ENCODE results near the gene ATP6V1E1. TPM values are rescaled to one million over a fixed set of nuclear protein-coding genes. Genes with fewer than 3 reads are reported as not detected.

ATP6V1E1 gene
- total and polyA plus RNA-seq, 2 of the 13 experiments (the other 11 are each of a cell fraction or from before 2014, with no cell fraction given) = 69.3 to 90.9 TPM

- TF ChIP-seq ZKSCAN8 (CRISPR knock-in tag; IDR thresholded peaks at IDR 0.05; ENCODE audit: borderline replicate concordance) = peak; percentile 9; the same call in 1 of the 2 replicates
- no peak; the same call in 1 of the 2 replicates for TF ChIP-seq ZNF460 (CRISPR knock-in tag; IDR thresholded peaks at IDR 0.05; ENCODE audit: borderline replicate concordance)
- peak; percentile 23 for TF ChIP-seq ZSCAN9 (CRISPR knock-in tag; IDR thresholded peaks at IDR 0.05; ENCODE audit: borderline replicate concordance)
- TF ChIP-seq ZBTB34 (CRISPR knock-in tag; IDR thresholded peaks at IDR 0.05) = no peak
- peak; percentile 97 for TF ChIP-seq ZBTB42 (CRISPR knock-in tag; IDR thresholded peaks at IDR 0.05)
- TF ChIP-seq SRF (IDR thresholded peaks at IDR 0.05; ENCODE audit: low read depth, low read length) = no peak
- TF ChIP-seq ETV6 (CRISPR knock-in tag; conservative IDR thresholded peaks at IDR 0.05) = peak; percentile 21; the same call in 1 of the 2 replicates
- no peak for TF ChIP-seq NCOR1 (IDR thresholded peaks at IDR 0.05; ENCODE audit: borderline replicate concordance, low read length)
- no peak for TF ChIP-seq ZNF143 (CRISPR knock-in tag; IDR thresholded peaks at IDR 0.05)
- TF ChIP-seq ZNF800 (CRISPR knock-in tag; IDR thresholded peaks at IDR 0.05) = no peak; the same call in 1 of the 2 replicates
- no peak for TF ChIP-seq IRF9 (CRISPR knock-in tag; IDR thresholded peaks at IDR 0.05; ENCODE audit: borderline replicate concordance)
- peak; percentile 79; the same call in 1 of the 2 replicates for TF ChIP-seq PRMT3 (CRISPR knock-in tag; IDR thresholded peaks at IDR 0.05; ENCODE audit: borderline replicate concordance, low read depth)
- 0 out of 2 replicates have a peak, but pooled peaks have one; percentile 45 for TF ChIP-seq E2F2 (CRISPR knock-in tag; IDR thresholded peaks at IDR 0.05; ENCODE audit: borderline replicate concordance)
- no peak for TF ChIP-seq EED (CRISPR knock-in tag; IDR thresholded peaks at IDR 0.05)
- TF ChIP-seq CCAR2 (optimal IDR thresholded peaks at IDR 0.05; ENCODE audit: low read depth, low read length) = no peak
- TF ChIP-seq HNF1B (CRISPR knock-in tag; IDR thresholded peaks at IDR 0.05) = peak; percentile 79; the same call in 1 of the 2 replicates
- peak; percentile 83; the same call in 1 of the 2 replicates for TF ChIP-seq ZNF747 (CRISPR knock-in tag; IDR thresholded peaks at IDR 0.05; ENCODE audit: borderline replicate concordance)
- TF ChIP-seq SMAD3 (CRISPR knock-in tag; IDR thresholded peaks at IDR 0.05) = 0 out of 2 replicates have a peak, but pooled peaks have one; percentile 17
- peak; percentile 44; the same call in 1 of the 2 replicates for TF ChIP-seq SNAI1 (CRISPR knock-in tag; IDR thresholded peaks at IDR 0.05; ENCODE audit: borderline replicate concordance)
- TF ChIP-seq KDM1A (CRISPR knock-in tag; IDR thresholded peaks at IDR 0.05) = no peak
Measured at GRCh38 chr22:17638432-17639246, 10.1 kb upstream of the ATP6V1E1 start, which contains the start of gene BCL2L13 (continued).

All from HepG2 (cell line).